GM10248 (cell line): ENCODE measurements around the gene ADISSP.

ENCODE experiments used
- CTCF ChIA-PET: fragments of 300-600 bp; sonication (Branson Sonifier 250); formaldehyde crosslinking; extraction: SDS; loops from one replicate; lab custom pipeline; 2021; ENCODE audit warnings: antibody characterized with exemption; lab: Yijun Ruan, JAX
- POLR2A ChIA-PET: fragments of 350-650 bp; sonication (Branson Sonifier 250); formaldehyde crosslinking; extraction: SDS; loops from one replicate; lab custom pipeline; 2020; ENCODE audit warnings: antibody characterized with exemption; lab: Yijun Ruan, JAX
- DNase-seq: peaks from one replicate; pipeline ENCODE4 v3.0.0; 2012; ENCODE audit errors: extremely low spot score
- TF ChIP-seq, protein P1 (sequence below): IDR thresholded peaks from 2 replicates; pipeline ENCODE4 v1.5.1; 2012; ENCODE audit warnings: mild to moderate bottlenecking, low read depth; ENCODE audit errors: extremely low read depth, missing control alignments, control extremely low read depth

Gene ADISSP

GRCh38 chr20:3803289-3803688 lies 35.7 kb upstream of the ADISSP start:
- TF ChIP-seq, protein P1, sequence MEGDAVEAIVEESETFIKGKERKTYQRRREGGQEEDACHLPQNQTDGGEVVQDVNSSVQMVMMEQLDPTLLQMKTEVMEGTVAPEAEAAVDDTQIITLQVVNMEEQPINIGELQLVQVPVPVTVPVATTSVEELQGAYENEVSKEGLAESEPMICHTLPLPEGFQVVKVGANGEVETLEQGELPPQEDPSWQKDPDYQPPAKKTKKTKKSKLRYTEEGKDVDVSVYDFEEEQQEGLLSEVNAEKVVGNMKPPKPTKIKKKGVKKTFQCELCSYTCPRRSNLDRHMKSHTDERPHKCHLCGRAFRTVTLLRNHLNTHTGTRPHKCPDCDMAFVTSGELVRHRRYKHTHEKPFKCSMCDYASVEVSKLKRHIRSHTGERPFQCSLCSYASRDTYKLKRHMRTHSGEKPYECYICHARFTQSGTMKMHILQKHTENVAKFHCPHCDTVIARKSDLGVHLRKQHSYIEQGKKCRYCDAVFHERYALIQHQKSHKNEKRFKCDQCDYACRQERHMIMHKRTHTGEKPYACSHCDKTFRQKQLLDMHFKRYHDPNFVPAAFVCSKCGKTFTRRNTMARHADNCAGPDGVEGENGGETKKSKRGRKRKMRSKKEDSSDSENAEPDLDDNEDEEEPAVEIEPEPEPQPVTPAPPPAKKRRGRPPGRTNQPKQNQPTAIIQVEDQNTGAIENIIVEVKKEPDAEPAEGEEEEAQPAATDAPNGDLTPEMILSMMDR, result no peak
- ChIA-PET CTCF (no interaction called here), POLR2A (no interaction called here)
- DNase-seq, result no peak

DNA sequence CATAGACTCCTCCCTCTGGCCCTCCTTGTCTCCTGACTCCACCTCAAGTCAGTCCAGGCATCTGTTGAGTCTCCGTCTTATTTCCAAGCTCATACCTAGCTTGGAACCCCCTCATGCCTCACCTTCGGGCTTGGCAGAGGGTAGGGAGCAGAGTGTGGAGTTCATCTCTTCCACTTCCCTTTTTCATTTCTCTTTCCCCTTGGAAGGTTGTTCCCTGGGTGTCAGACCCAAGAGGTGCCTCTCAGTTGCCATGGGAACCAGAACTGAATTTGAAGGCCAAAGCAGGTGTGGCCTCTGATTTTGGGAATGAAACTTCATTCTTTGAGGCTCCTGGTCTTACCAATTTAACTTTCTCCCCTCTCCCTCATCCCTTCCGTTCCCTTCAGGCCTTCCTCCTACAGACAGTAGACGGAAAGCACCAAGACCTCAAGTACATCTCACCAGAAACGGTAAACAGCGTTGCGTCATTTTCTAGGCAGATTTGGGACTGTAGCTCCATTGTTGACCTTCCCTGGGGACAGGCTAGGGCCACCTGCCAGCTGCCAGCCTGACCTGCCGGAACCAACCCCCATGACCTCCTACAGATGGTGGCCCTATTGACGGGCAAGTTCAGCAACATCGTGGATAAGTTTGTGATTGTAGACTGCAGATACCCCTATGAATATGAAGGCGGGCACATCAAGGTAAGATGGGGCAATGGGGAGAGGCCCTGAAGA lies 35.1 kb upstream of the ADISSP start:
- DNase-seq, result no peak
- TF ChIP-seq, protein P1, result no peak
- CTCF ChIA-PET, result no interaction called here
- POLR2A ChIA-PET, result no interaction called here

DNA sequence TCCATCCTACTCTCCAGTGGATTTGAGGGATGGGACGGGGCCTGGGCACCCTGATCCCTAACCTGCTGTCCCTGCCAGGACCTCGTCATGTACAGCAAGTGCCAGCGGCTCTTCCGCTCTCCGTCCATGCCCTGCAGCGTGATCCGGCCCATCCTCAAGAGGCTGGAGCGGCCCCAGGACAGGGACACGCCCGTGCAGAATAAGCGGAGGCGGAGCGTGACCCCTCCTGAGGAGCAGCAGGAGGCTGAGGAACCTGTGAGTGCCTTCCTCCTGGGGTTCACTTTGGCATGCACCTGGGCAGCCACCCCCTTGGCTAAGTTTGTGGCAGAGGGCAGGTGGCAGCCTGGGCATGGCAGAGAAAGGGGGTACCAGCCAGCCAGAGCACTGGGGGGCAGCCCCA lies 34.3 kb upstream of the ADISSP start:
- POLR2A ChIA-PET, result no interaction called here
- CTCF ChIA-PET, result interaction anchor here (1.0 to 3.1 kb wide), 2 partner anchors 15 to 53 kb away, joined by 3 to 14 read pairs; partner anchors contain the start of gene CENPB
- no peak for DNase-seq
- TF ChIP-seq, protein P1, result no peak

GRCh38 chr20:3801299-3801698 lies 33.7 kb upstream of the ADISSP start:
- ChIA-PET CTCF (interaction anchor here (1.0 to 3.1 kb wide), 2 partner anchors 14 to 54 kb away, joined by 3 to 14 read pairs; partner anchors contain the start of gene CENPB), POLR2A (interaction anchor here (0.6 kb wide), 1 partner anchor 202 kb away, joined by 10 read pairs; no protein-coding TSS in a partner anchor)
- no peak for DNase-seq
- TF ChIP-seq, protein P1, result no peak

DNA sequence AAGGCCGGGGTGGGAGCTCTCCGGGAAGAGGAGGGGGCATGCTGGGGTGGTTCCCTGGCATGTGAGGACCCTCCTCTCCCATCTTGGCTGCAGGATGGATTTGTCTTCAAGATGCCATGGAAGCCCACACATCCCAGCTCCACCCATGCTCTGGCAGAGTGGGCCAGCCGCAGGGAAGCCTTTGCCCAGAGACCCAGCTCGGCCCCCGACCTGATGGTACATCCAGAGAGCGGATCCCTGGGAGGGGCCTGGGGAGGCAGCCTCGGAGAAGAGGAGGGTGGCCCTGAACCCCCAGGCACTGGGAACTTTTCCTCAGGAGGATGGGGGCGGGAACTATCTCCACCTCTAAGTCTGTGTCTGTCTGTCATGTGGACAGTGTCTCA lies 33.3 kb upstream of the ADISSP start:
- DNase-seq, result no peak
- CTCF ChIA-PET, result interaction anchor here (1.0 to 3.1 kb wide), 2 partner anchors 14 to 54 kb away, joined by 3 to 14 read pairs; partner anchors contain the start of gene CENPB
- POLR2A ChIA-PET, result interaction anchor here (0.6 kb wide), 1 partner anchor 203 kb away, joined by 10 read pairs; no protein-coding TSS in a partner anchor
- TF ChIP-seq, protein P1, result no peak

DNA sequence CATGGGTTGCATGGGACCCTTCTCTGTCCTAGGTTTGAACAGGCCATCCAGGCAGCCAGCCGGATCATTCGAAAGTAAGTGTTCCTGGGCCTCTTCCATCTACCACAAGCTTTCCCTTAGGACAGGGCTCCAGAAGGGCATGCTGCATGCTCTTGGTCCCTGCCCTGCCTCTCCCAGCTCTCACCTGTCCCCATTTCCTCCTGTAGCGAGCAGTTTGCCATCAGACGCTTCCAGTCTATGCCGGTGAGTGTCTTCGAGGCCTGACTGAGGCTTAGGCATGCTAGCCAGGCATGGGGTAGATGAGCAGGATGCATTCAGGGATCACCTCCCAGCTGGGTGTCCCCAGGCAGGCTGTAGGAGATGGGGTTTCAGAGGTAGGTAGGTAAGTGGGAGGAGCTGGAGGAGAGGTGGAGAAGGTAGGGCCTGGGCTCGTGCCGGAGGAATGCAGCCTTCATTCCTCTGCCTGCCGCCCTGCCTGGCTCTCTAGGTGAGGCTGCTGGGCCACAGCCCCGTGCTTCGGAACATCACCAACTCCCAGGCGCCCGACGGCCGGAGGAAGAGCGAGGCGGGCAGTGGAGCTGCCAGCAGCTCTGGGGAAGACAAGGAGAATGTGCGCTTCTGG lies 32.8 kb upstream of the ADISSP start:
- CTCF ChIA-PET, result interaction anchor here (1.3 to 3.1 kb wide), 3 partner anchors 13 to 273 kb away, joined by 3 to 14 read pairs (median 3); partner anchors contain the start of gene CENPB
- POLR2A ChIA-PET, result interaction anchor here (0.5 kb wide), 1 partner anchor 19 kb away, joined by 7 read pairs; no protein-coding TSS in a partner anchor
- TF ChIP-seq, protein P1, result no peak
- no peak for DNase-seq
